Measurements from ENCODE around the gene COL18A1. TPM values are rescaled to one million over a fixed set of nuclear protein-coding genes. Genes with fewer than 3 reads are reported as not detected.

The COL18A1 gene
- total RNA-seq, 1 donor from 2014 or later = 1,391 TPM

GRCh38 chr21:45539046-45539795 lies 134.3 kb downstream of the COL18A1 start:
- DNase-seq (ENCODE audit: extremely low read depth, low read depth, low spot score) = no peak

- DNase-seq (ENCODE audit: extremely low read depth, low read depth, low spot score) = no peak
Observed at GRCh38 chr21:45539796-45540600, 135.0 kb downstream of the COL18A1 start.

- DNase-seq (ENCODE audit: extremely low read depth, low read depth, low spot score) = no peak
Observed at GRCh38 chr21:45540601-45540970, 135.6 kb downstream of the COL18A1 start.

GRCh38 chr21:45541221-45542039 lies 136.5 kb downstream of the COL18A1 start:
- no peak for DNase-seq (ENCODE audit: extremely low read depth, low read depth, low spot score)

GRCh38 chr21:45542242-45542666 lies 137.3 kb downstream of the COL18A1 start, which contains the start of gene SLC19A1:
Gene SLC19A1, minus strand, starts transcription at chr21:45542440. Its CDS starts 4,481 bp downstream, at chr21:45537959.
- no peak for DNase-seq (ENCODE audit: extremely low read depth, low read depth, low spot score)

GRCh38 chr21:45542667-45543370 lies 137.9 kb downstream of the COL18A1 start:
- no peak for DNase-seq (ENCODE audit: extremely low read depth, low read depth, low spot score)

- no peak for DNase-seq (ENCODE audit: extremely low read depth, low read depth, low spot score)
Observed at GRCh38 chr21:45543371-45543709, 138.4 kb downstream of the COL18A1 start.

GRCh38 chr21:45543710-45544448 lies 138.9 kb downstream of the COL18A1 start:
- DNase-seq (ENCODE audit: extremely low read depth, low read depth, low spot score) = no peak

GRCh38 chr21:45544449-45545235 lies 139.7 kb downstream of the COL18A1 start:
- DNase-seq (ENCODE audit: extremely low read depth, low read depth, low spot score) = no peak

GRCh38 chr21:45545236-45545570 lies 140.2 kb downstream of the COL18A1 start:
- no peak for DNase-seq (ENCODE audit: extremely low read depth, low read depth, low spot score)

GRCh38 chr21:45545691-45546531 lies 140.9 kb downstream of the COL18A1 start:
- no peak for DNase-seq (ENCODE audit: extremely low read depth, low read depth, low spot score)

GRCh38 chr21:45546636-45547544 lies 141.9 kb downstream of the COL18A1 start:
- DNase-seq (ENCODE audit: extremely low read depth, low read depth, low spot score) = no peak

GRCh38 chr21:45547545-45547900 lies 142.6 kb downstream of the COL18A1 start:
- no peak for DNase-seq (ENCODE audit: extremely low read depth, low read depth, low spot score)

GRCh38 chr21:45548711-45549491 lies 143.9 kb downstream of the COL18A1 start:
- DNase-seq (ENCODE audit: extremely low read depth, low read depth, low spot score) = no peak

- DNase-seq (ENCODE audit: extremely low read depth, low read depth, low spot score) = no peak
Observed at GRCh38 chr21:45549626-45550463, 144.9 kb downstream of the COL18A1 start.

Measured in glomerular endothelial cell (primary cell).